AG10803 (cell line): Measurements from ENCODE around the gene FOXJ1.

Experiments used
- DNase-seq: peaks from one replicate; pipeline ENCODE4 v3.0.0; 2010; ENCODE audit warnings: low read depth
- H3K4me3 ChIP-seq: 2 replicates; pipeline ENCODE4 v1.5.1; 2011; ENCODE audit warnings: mild to moderate bottlenecking, low read length, control low read depth
- CTCF ChIP-seq: conservative IDR thresholded peaks from 2 replicates; pipeline ENCODE4 v1.5.1; 2011; ENCODE audit warnings: mild to moderate bottlenecking, low read length, control low read depth, inconsistent platforms

FOXJ1 gene

GRCh38 chr17:76140661-76141211 lies 309 bp downstream of the FOXJ1 start:
- no peak for TF ChIP-seq CTCF
- no peak for DNase-seq
- H3K4me3 ChIP-seq, result peak overlapping the region; percentile 16; the same call in 1 of the 2 replicates

- no peak for DNase-seq
- no peak for TF ChIP-seq CTCF
- H3K4me3 ChIP-seq, result no peak overlapping the region
Observed at GRCh38 chr17:76139801-76140660, 1.0 kb downstream of the FOXJ1 start.

DNA sequence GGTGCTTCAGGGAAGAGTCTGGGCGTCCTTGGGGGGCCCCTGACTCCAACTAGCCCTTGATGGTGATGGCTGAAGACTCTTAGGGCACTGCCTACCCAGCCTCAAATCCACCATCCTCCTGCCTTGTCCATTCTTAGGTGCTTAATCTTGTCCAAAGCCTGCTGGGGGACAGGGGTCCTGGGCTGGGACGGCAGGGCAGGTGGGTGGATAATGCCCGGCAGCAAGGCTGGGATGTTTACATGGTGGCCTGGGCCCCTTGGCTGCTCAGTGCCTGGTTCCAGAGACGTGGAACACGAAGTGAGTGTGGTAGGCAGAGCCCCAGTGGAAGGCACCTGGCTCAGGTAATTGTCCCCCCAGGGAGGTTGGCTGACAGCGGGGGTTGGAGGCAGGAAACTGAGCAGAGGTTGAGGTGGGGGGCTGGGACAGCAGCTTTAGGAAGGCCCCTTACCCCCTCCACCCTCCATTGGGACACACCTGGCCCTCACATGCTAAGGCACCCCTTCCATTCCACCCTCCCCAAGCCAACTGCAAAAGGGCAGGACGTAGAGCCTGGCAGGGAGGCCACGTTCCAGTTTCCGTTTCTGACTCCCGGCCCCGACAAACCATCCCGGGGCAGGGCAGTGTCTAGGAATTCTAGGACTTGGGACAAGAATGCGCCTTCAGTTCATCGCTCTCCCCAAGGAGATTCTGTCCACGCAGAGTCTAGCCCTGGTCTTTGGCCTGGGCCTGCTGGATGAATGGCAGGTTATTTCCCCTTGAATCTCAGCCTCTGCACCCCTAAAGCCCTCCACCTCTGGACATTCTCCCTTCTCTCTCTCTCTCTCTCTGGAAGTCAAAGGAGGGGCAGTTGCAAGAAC lies 1.9 kb downstream of the FOXJ1 start:
- DNase-seq, result no peak
- no peak for TF ChIP-seq CTCF
- no peak overlapping the region for H3K4me3 ChIP-seq

DNA sequence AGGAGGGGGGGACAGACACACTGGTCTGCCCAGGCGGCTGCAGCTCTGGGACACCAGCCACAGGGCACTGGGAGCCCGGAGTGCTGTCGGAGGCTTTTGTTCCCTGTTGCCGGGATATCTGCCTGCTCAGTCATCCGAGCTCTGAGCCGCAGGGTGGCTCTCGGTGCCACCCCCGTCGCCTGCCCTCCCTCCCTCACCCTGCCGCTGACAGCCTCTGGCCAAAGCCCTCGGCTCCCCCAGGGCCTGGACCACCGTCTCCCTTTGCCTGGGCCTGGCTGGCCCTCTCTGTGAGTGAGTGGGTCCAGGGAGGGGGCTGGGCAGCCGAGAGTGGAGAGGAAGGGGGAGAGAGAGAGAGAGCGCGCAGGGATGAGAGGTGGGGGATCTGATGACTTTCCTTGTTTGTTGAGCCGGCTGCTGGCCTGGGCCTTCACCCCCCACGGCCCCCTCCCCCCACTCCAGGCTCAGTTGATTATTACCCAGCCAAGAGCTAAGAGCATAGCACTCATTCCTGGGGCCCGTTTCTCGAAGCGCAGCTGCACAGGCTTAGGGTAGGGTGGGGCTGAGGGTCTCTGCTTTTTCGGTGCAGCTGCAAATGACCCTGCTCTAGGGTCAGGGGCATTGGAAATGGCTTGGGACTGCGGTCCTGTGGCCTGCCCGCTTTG lies 2.7 kb downstream of the FOXJ1 start:
- TF ChIP-seq CTCF, result no peak
- no peak for DNase-seq
- H3K4me3 ChIP-seq, result no peak overlapping the region

- no peak for TF ChIP-seq CTCF
- DNase-seq, result no peak
- H3K4me3 ChIP-seq, result no peak overlapping the region
Observed at GRCh38 chr17:76137351-76138233, 3.5 kb downstream of the FOXJ1 start.

DNA sequence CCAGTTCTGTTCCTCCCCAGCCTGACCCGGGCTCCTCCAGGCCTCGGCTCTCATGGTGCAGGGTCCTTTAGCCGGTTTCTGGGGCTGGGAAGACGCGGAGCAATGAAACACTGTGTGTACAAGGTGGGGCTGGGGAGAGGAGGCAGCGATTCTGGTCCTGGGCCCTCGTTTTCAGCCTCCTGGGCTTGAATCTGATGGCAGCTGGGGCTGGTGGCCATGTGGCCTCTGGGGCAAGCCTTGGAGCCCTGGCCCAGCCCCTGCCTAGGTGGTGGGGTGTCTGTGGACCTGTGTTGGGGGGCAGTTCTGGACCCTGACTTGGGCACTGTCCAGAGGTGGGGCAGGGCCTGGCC lies 4.1 kb downstream of the FOXJ1 start:
- H3K4me3 ChIP-seq, result no peak overlapping the region
- no peak for DNase-seq
- no peak for TF ChIP-seq CTCF
